DND-41 (cell line): ENCODE data around the gene DOCK8.
"Not testable (repeated sequence)": the region's sequence is repeated elsewhere in the genome, so short reads cannot be mapped to it uniquely, and the experiment has no call there.

Experiments used
- ATAC-seq: fragments of 200-7000 bp; cut with Tn5 transposase; 3 replicates; pipeline ENCODE4 v1.9.1; 2021; ENCODE audit warnings: low read depth; ENCODE audit not compliant: insufficient read depth
- DNase-seq: peaks from one replicate; pipeline ENCODE4 v3.0.0-alpha.2; 2020
- H2AFZ ChIP-seq: 2 replicates; pipeline ENCODE4 v1.6.0; 2012; ENCODE audit warnings: low read depth, low read length
- H3K27ac ChIP-seq: 2 replicates; pipeline ENCODE4 v1.5.1; 2012; ENCODE audit warnings: low read length, inconsistent platforms
- H3K27me3 ChIP-seq: fragments of 200-600 bp; sonication (generic); 2 replicates; pipeline ENCODE4 v1.6.0; 2012; ENCODE audit warnings: low read length, mild to moderate bottlenecking, inconsistent platforms; ENCODE audit not compliant: insufficient read depth, poor library complexity
- H3K36me3 ChIP-seq: 2 replicates; pipeline ENCODE4 v1.5.1; 2012; ENCODE audit warnings: low read length, inconsistent platforms; ENCODE audit not compliant: insufficient read depth
- H3K4me1 ChIP-seq: 2 replicates; pipeline ENCODE4 v1.5.1; 2012; ENCODE audit warnings: mild to moderate bottlenecking, low read length; ENCODE audit not compliant: insufficient read depth
- H3K4me2 ChIP-seq: 2 replicates; pipeline ENCODE4 v1.6.0; 2012; ENCODE audit warnings: mild to moderate bottlenecking, moderate library complexity, low read length, inconsistent platforms; ENCODE audit not compliant: insufficient read depth
- H3K4me3 ChIP-seq, 2 experiments: fragments of 200-600 bp in 1 of 2; shearing (Covaris generic) in 1 of 2; 2 replicates each; pipeline ENCODE4 v1.5.1; 2012 to 2016; ENCODE audit warnings: inconsistent platforms in 2 of 2, low read length in 2 of 2, mild to moderate bottlenecking in 2 of 2, low read depth in 1 of 2, moderate library complexity in 1 of 2
- H3K79me2 ChIP-seq: 2 replicates; pipeline ENCODE4 v1.6.0; 2012; ENCODE audit warnings: low read length, inconsistent platforms; ENCODE audit not compliant: insufficient read depth
- H3K9ac ChIP-seq: 2 replicates; pipeline ENCODE4 v1.6.0; 2012; ENCODE audit warnings: low read depth, mild to moderate bottlenecking, inconsistent platforms, low read length, moderate library complexity
- H3K9me3 ChIP-seq: 2 replicates; pipeline ENCODE4 v1.5.1; 2012; ENCODE audit warnings: low read length, moderate library complexity, mild to moderate bottlenecking, inconsistent platforms; ENCODE audit not compliant: insufficient read depth, severe bottlenecking
- H4K20me1 ChIP-seq: 2 replicates; pipeline ENCODE4 v1.6.0; 2012; ENCODE audit warnings: low read length; ENCODE audit not compliant: insufficient read depth
- CTCF ChIP-seq: IDR thresholded peaks from 2 replicates; pipeline ENCODE4 v1.5.1; 2012; ENCODE audit warnings: borderline replicate concordance, low read length, moderate library complexity, mild to moderate bottlenecking; ENCODE audit not compliant: poor library complexity, severe bottlenecking; ENCODE audit errors: extremely low read depth
- EZH2 ChIP-seq: IDR thresholded peaks from 3 replicates; pipeline ENCODE4 v1.6.1; 2012; ENCODE audit warnings: borderline replicate concordance, low read depth, mild to moderate bottlenecking, moderate library complexity, low read length, inconsistent platforms; ENCODE audit not compliant: severe bottlenecking

DOCK8 gene

GRCh38 chr9:406886-407654 is 192.4 kb downstream of the DOCK8 start:
- Histone ChIP-seq H3K79me2 (no peaks in the 10 kb centered on the region), H3K27ac (no peak overlapping the region), H2AFZ (no peak overlapping the region), H3K9me3 (no peaks in the 10 kb centered on the region), H4K20me1 (no peaks in the 10 kb centered on the region), H3K4me3 (no peak overlapping the region), H3K4me2 (no peak overlapping the region), H3K36me3 (peaks cover 73% of the 10 kb centered on the region), H3K9ac (no peak overlapping the region), H3K4me1 (no peaks in the 10 kb centered on the region), H3K27me3 (no peaks in the 10 kb centered on the region)
- TF ChIP-seq CTCF, result no peak
- TF ChIP-seq EZH2, result no peak
- no peak for ATAC-seq
- DNase-seq, result no peak

- ATAC-seq, H3K27ac ChIP-seq: not testable (repeated sequence)
- H3K36me3 ChIP-seq, result peaks cover 55% of the 10 kb centered on the region
Measured at GRCh38 chr9:409655-410054, 195.0 kb downstream of the DOCK8 start.

GRCh38 chr9:414595-414994 is 199.9 kb downstream of the DOCK8 start:
- Histone ChIP-seq H4K20me1 (no peaks in the 10 kb centered on the region), H3K4me1 (no peaks in the 10 kb centered on the region), H3K27me3 (no peaks in the 10 kb centered on the region), H3K27ac (no peak overlapping the region), H3K9ac (no peak overlapping the region), H3K79me2 (no peaks in the 10 kb centered on the region), H3K4me2 (no peak overlapping the region), H3K36me3 (peaks cover 42% of the 10 kb centered on the region), H2AFZ (no peak overlapping the region), H3K4me3 (no peak overlapping the region), H3K9me3 (no peaks in the 10 kb centered on the region)
- TF ChIP-seq EZH2 (no peak), CTCF (no peak)
- ATAC-seq (no peak), DNase-seq (no peak)

More at GRCh38 chr9:409655-410054, 195.0 kb downstream of the DOCK8 start:
- H3K4me3 ChIP-seq, H2AFZ ChIP-seq, H3K4me1 ChIP-seq, DNase-seq, H3K27me3 ChIP-seq, H4K20me1 ChIP-seq, H3K9me3 ChIP-seq, H3K4me2 ChIP-seq, H3K9ac ChIP-seq, H3K79me2 ChIP-seq: not testable (repeated sequence)

GRCh38 chr9:419571-420171 is 205.0 kb downstream of the DOCK8 start:
- Histone ChIP-seq H2AFZ (no peak overlapping the region), H3K79me2 (no peaks in the 10 kb centered on the region), H3K9me3 (no peaks in the 10 kb centered on the region), H4K20me1 (no peaks in the 10 kb centered on the region), H3K4me3 (no peak overlapping the region), H3K4me2 (no peak overlapping the region), H3K27ac (no peak overlapping the region), H3K4me1 (no peaks in the 10 kb centered on the region), H3K27me3 (no peaks in the 10 kb centered on the region), H3K9ac (no peak overlapping the region), H3K36me3 (peaks cover 80% of the 10 kb centered on the region)
- ATAC-seq, result no peak
- DNase-seq, result no peak
- TF ChIP-seq EZH2 (no peak), CTCF (no peak)
